ENCODE measurements around the gene SRP14. TPM values are rescaled to one million over a fixed set of nuclear protein-coding genes. Genes with fewer than 3 reads are reported as not detected.
"Not testable (repeated sequence)": the region's sequence is repeated elsewhere in the genome, so short reads cannot be mapped to it uniquely, and the experiment has no call there.

The SRP14 gene
- total RNA-seq, 4 donors from 2014 or later = 194 to 357 (median 229) TPM

- Histone ChIP-seq H3K9me3 (no peaks in the 10 kb centered on the region), H3K4me1 (peaks cover 0 to 42% (median 3%) of the 10 kb centered on the region in 4 donors), H3K27me3 (no peaks in the 10 kb centered on the region), H3K4me3 (no peak overlapping the region), H3K36me3 (peaks cover 0 to 92% (median 4%) of the 10 kb centered on the region in 3 donors), H3K27ac (peak overlapping the region; percentile 41 to 82 (median 60))
- no peak for TF ChIP-seq EP300 (IDR thresholded peaks at IDR 0.05)
- no peak for TF ChIP-seq POLR2A (IDR thresholded peaks at IDR 0.05)
- TF ChIP-seq, protein P1, sequence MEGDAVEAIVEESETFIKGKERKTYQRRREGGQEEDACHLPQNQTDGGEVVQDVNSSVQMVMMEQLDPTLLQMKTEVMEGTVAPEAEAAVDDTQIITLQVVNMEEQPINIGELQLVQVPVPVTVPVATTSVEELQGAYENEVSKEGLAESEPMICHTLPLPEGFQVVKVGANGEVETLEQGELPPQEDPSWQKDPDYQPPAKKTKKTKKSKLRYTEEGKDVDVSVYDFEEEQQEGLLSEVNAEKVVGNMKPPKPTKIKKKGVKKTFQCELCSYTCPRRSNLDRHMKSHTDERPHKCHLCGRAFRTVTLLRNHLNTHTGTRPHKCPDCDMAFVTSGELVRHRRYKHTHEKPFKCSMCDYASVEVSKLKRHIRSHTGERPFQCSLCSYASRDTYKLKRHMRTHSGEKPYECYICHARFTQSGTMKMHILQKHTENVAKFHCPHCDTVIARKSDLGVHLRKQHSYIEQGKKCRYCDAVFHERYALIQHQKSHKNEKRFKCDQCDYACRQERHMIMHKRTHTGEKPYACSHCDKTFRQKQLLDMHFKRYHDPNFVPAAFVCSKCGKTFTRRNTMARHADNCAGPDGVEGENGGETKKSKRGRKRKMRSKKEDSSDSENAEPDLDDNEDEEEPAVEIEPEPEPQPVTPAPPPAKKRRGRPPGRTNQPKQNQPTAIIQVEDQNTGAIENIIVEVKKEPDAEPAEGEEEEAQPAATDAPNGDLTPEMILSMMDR (IDR thresholded peaks at IDR 0.05) = no peak
- no peak for DNase-seq (ENCODE audit: low spot score in 2 of 2)
- 71 to 77% methylated on average over 3 of the region's 3 CpGs for WGBS, 2 donors
Observed at GRCh38 chr15:40028193-40028592, 10.8 kb downstream of the SRP14 start.

DNA sequence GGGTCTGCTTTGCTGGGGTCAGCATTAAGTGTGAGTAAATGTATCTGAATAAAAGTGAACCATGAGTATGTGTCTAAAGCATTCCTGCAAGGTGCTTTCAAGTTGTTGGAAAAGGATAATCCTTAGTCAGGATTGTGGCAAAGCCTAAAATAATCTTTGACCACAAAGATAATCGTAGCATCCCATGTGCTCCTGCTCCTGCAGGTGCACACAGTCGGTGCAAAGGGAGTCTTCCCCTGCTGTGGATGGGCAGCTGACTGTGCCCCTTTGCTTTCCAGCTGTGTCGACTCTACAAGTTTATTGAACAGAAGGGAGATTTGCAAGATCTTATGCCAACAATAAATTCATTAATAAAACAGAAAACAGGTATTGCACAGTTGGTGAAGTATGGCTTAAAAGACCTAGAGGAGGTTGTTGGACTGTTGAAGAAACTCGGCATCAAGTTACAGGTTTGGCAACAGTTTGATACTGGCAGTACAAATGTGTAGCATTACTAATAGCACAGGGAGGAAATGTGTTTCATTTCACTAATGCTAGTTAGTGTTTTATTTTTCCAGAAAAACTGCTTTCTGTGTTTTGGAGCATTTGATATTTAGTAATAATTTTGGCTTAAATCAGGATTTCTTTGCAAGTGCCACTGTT is 22.6 kb downstream of the SRP14 start:
- 83 to 86% methylated on average over 4 of the region's 4 CpGs for WGBS, 2 donors
- Histone ChIP-seq H3K27ac (no peak overlapping the region), H3K9me3 (peaks cover 0 to 12% (median 0%) of the 10 kb centered on the region in 4 donors), H3K4me3 (no peak overlapping the region), H3K36me3 (peaks cover 9 to 99% (median 9%) of the 10 kb centered on the region in 3 donors), H3K27me3 (no peaks in the 10 kb centered on the region), H3K4me1 (no peaks in the 10 kb centered on the region)
- no peak for TF ChIP-seq POLR2A (IDR thresholded peaks at IDR 0.05)
- TF ChIP-seq, protein P1 (IDR thresholded peaks at IDR 0.05) = no peak
- no peak for TF ChIP-seq EP300 (IDR thresholded peaks at IDR 0.05)
- no peak for DNase-seq (ENCODE audit: low spot score in 2 of 2)

- WGBS, 2 donors = 87 to 91% methylated on average over 3 of the region's 3 CpGs
- H3K36me3 ChIP-seq = peaks cover 0 to 99% (median 4%) of the 10 kb centered on the region in 3 donors
- H3K27me3 ChIP-seq = no peaks in the 10 kb centered on the region
- TF ChIP-seq, protein P1 (IDR thresholded peaks at IDR 0.05) = no peak
- TF ChIP-seq POLR2A (IDR thresholded peaks at IDR 0.05) = no peak
- no peak for TF ChIP-seq EP300 (IDR thresholded peaks at IDR 0.05)
- peaks cover 0 to 12% (median 0%) of the 10 kb centered on the region in 4 donors for H3K9me3 ChIP-seq
- no peak overlapping the region for H3K4me3 ChIP-seq
- no peaks in the 10 kb centered on the region for H3K4me1 ChIP-seq
- no peak for DNase-seq (ENCODE audit: low spot score in 2 of 2)
- no peak overlapping the region for H3K27ac ChIP-seq
Observed at GRCh38 chr15:40014390-40014789, 24.6 kb downstream of the SRP14 start.

- Histone ChIP-seq H3K9me3 (peaks cover 0 to 12% (median 0%) of the 10 kb centered on the region in 4 donors), H3K36me3 (peaks cover 0 to 99% (median 4%) of the 10 kb centered on the region in 3 donors)
- H3K4me3 ChIP-seq; DNase-seq (ENCODE audit: low spot score in 2 of 2); H3K4me1 ChIP-seq; H3K27ac ChIP-seq; H3K27me3 ChIP-seq: not testable (repeated sequence)
- 94 to 97% methylated on average over 6 of the region's 6 CpGs for WGBS, 2 donors
Observed at GRCh38 chr15:40013372-40013771, 25.6 kb downstream of the SRP14 start.

GRCh38 chr15:40011303-40011702 is 27.7 kb downstream of the SRP14 start:
- TF ChIP-seq, protein P1 (IDR thresholded peaks at IDR 0.05) = no peak
- TF ChIP-seq EP300 (IDR thresholded peaks at IDR 0.05) = no peak
- TF ChIP-seq POLR2A (IDR thresholded peaks at IDR 0.05) = no peak
- WGBS, 2 donors = 82 to 87% methylated on average over 4 of the region's 4 CpGs
- H3K36me3 ChIP-seq = peaks cover 0 to 100% (median 4%) of the 10 kb centered on the region in 3 donors
- DNase-seq (ENCODE audit: low spot score in 2 of 2) = no peak
- H3K4me1 ChIP-seq = no peaks in the 10 kb centered on the region
- H3K27ac ChIP-seq = no peak overlapping the region
- H3K27me3 ChIP-seq = no peaks in the 10 kb centered on the region
- no peak overlapping the region for H3K4me3 ChIP-seq
- H3K9me3 ChIP-seq = peaks cover 0 to 12% (median 0%) of the 10 kb centered on the region in 4 donors
